ENCODE results near the gene SYNE1.
"Not testable (repeated sequence)": the region's sequence is repeated elsewhere in the genome, so short reads cannot be mapped to it uniquely, and the experiment has no call there.

The SYNE1 gene

DNA sequence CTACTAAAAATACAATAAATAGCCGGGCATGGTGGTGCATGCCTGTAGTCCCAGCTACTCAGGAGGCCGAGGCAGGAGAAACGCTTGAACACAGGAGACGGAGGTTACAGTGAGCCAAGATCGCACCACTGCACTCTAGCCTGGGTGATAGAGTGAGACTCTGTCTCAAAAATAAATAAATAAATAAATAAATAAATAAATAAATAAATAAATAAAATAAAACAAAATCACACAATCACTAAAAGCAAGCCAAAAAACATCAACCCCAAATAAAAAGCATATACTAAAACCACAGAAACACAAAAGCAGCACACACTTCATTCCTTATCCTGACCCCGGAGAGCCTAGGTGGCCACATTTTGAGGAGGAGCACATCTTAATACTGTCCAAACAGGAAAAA, 498.8 kb downstream of the SYNE1 start:
- not testable (repeated sequence) for DNase-seq (ENCODE audit: low read depth)

DNA sequence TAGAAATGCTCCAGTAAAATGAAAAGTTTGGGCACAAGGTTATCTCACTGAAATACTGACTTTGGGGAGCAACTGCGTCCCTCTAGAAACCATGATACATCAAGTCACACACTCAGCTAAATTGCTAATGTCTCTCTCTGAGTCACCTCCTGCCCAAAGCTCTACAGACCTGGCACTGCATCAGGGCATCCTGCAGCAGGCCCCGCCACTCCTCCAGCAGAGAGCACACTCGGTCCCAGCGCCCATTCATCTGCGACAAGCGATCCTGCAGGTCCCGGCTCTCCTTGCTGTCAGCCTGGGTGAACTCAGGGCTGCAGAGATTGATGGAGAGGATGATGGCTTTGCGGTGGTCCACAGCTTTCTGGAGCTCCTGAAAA, 500.7 kb downstream of the SYNE1 start:
- DNase-seq (ENCODE audit: low read depth), result no peak

DNA sequence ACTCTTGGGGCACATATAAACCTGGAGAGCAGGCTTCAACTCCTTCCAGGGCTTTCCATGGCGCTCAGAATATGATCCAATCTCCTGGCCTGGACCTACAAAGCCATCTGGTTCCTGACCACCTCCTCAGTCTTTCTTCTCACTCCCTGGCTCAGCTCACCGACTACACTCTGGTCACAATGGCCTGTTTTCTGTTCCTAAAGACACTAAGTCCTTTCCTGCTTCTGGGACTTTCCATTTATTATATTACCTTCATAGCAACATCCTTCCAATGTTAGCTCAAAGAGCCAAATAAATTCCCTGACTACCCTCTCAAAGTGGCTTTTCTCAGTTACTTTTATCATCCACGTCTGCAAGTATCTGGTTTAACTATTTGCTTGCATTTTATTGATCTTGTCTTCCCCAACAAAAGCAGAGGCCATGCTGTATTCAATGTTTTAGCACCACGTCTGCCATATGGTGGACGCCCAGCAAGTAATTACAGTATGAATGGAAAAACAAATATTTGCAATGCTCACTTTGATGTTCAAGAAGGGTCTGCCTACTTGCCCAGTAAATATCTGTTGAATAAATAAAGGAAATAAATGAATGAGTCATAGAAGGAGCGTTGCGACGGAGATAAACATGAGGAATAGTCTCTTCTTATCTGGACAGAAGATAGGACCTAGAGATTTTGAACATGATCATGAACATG, 501.3 kb downstream of the SYNE1 start:
- no peak for DNase-seq (ENCODE audit: low read depth)

DNA sequence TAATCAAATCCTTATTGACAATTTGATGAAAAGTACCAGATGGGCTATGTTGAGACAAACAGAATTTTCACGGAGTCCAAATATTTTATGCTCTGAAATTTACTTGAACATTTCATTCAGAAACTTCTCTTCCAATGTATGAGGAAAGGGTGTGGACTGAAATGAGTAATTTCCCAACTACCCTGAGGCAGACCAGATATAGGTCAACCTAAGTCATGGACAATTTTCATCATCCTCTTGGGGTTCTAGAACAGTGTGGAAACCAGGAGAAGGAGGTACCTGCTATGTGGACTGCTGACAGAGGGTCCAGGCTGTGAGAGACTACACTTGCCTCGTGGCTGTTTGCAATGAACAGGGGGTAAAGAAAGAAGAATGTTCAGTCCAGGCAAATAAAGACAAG, 506.7 kb downstream of the SYNE1 start:
- DNase-seq (ENCODE audit: low read depth), result no peak

DNA sequence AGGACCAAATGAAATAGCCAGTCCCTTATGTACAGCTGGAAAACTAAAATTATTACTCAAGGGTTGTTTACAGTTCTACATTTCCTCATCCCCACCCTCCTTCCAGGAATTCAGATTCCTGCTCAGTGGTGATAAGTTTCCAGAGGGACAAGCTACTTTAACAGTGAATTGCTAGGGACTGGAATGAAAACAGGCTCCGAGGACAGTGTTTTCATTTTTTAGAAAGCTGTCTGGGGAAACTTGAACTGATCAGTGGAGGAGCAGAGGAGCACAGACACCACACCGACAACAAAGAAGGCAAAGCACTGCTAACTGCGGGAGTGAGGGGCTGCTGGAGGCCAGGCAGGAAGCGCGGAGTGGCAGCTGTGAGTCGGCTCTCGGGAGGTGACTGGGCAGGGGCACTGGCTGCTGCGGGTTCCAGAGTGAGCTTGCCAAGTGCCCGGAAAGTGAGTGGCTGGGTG, 507.4 kb downstream of the SYNE1 start:
- no peak for DNase-seq (ENCODE audit: low read depth)

DNA sequence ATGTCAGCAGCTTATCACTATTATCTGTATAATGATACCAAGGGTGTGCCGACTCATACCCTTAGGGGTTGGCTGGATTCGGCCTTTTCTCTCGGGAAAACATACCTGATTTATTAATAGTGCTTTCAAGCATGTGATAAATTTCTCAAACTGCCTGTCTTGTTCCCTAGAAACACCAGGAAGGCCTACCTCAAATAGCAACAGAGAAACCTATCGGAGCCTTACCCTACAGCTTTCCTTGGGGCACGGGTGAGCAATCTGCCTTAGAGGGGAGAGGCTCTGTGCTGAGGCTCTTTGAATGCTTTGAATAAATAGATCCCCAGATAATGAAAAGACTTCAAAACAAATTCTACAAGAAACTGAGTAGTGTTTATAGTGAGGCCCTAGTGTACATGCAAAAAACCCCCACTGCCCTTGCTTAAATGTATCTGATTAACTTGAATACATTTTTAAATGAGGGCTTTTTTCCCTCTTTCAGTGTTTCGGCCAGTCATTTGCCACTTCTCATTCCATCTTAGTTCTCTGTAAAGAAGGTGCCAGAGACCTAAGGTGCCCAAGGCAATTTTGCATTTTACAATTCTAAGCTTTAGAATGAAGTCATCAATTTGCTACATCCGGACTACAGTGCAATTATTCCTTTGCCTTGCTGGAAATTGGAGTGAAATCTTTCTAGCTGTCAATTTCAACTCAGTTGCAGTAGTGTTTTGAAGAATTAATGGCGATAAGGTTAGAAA, 509.6 kb downstream of the SYNE1 start:
- DNase-seq (ENCODE audit: low read depth), result no peak

DNA sequence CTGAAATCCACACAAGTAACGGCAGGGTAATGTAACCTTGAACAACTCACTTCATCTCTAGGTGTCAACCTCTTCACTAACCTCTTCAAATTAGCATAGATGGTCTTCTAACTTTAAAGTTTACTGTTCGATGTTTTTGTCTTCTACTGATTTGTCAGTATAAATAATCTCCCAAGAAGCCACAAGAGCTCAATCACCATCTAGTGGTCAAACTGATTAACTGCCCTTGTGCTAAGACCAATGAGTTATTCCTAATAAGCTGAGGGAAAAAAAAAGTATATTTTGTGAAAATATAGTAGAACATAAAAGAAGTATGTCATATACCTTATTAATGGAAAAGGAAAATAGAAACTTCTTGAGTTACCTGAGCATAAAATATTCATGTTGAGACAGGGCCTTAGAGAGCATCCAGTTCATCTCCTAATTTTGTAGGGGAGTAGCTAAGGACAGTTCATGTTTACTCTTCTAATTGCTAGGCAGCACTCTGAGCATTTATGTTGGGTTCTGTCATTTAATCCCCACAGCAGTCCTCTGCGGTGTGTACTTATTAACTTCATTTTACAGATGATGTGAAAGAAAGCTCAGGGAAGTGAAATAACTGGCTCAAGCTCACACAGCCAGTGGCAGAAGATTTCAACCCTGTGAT, 512.6 kb downstream of the SYNE1 start:
- no peak for DNase-seq (ENCODE audit: low read depth)

DNA sequence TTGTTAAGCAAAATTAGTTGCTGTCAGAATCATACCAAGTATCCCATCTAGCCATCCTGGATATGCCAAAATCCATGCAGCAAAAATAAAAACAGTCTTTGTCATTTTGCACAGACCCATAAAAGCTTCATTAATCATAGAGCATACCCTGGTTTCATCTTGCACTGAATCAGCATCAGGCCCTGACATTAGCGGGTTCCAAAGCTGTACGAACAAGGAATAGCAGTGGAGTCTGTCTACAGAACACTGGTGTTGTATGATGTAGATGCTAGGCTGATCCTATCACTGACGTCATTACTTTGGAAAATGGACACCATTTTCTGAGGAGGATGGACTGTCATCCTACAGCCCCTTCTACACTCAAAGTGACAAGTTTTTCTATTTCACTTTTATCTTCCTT, 514.1 kb downstream of the SYNE1 start:
- DNase-seq (ENCODE audit: low read depth), result no peak

DNA sequence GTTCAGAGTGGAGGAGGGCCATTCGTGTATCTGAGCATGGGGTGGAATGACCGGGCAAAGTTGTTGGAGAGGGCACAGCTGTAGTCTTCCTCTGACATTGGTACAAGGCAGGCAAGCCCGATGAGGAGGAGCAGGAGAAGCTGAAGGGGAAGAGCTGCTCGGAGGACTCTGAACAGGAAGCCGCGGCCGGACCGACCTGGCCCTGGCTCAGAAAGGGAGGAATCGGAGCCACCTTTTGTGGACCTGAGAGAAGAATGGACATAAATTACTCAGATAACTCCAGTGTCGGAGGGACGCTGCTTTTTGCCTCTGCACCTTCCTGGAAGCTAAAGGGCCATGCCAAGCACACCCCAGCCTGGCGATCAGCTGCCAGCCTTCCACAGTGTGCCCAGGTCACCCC, 514.7 kb downstream of the SYNE1 start:
- DNase-seq (ENCODE audit: low read depth), result no peak

DNA sequence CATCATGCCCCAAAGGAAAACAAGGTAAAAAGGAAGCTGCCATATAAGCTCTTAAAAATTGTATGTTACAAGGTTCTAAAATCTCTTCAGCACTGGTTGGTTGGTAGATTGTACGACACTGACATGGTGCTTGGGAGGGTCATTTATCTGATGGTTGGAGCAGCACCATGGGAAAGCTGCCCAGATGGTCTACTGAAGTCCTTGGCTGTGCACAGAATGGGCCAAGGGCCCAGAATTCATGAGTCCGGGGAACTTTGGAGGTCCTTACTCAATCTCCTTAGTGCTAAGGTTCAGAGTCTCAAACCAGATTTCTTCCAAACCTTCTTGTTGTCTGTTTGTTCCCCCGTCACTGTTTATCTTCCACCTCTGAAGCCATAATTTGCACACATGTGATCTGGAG, 515.3 kb downstream of the SYNE1 start:
- DNase-seq (ENCODE audit: low read depth), result no peak

DNA sequence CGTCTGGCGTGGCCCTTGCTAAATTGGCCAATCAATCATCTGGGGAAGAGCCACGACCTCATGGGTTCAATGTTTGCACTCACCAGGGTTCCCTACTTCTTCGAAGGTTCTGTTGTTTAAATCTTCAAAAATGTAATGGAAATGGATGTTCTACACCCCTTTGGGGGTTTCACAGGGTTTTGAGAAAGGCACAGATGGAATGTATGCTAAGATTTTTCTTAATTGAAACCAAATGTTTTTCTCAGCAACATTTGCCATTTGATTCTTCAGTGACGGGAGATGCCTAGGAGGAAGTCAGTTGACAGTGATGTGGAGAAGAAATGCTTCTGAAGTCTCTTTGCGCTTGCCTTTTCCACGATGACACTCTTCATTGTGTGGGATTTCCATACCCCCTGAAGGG, 517.3 kb downstream of the SYNE1 start:
- no peak for DNase-seq (ENCODE audit: low read depth)

DNA sequence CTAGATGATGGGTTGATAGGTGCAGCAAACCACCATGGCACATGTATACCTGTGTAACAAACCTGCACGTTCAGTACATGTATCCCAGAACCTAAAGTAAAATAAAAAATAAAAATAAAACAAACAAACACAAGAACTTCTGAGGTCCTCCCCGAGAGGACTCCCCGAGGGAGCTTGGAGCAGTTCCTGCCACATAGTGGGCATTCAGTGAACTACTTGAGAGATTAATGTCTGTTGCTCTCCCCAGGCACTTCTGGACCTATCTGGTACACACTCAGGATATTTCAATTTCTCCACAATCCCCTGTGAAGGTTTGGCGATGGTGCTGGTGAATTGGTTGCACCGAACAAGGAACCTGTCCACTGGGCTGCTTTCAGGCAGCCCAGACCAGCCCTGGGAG, 518.5 kb downstream of the SYNE1 start:
- no peak for DNase-seq (ENCODE audit: low read depth)

DNA sequence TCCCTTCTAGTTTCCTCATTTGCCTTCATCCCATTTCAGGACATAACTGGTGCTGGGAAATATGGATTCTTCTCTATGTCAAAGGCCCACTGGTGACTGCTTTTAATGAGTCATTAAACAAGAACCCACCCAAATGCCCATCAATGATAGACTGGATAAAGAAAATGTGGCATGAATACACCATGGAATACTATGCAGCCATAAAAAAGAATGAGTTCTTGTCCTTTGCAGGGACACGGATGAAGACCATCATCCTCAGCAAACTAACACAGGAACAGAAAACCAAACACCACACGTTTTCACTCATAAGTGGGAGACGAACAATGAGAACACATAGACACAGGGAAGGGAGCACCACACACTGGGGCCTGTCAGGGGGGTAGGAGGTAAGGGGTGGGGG, 518.9 kb downstream of the SYNE1 start:
- DNase-seq (ENCODE audit: low read depth), result no peak

DNA sequence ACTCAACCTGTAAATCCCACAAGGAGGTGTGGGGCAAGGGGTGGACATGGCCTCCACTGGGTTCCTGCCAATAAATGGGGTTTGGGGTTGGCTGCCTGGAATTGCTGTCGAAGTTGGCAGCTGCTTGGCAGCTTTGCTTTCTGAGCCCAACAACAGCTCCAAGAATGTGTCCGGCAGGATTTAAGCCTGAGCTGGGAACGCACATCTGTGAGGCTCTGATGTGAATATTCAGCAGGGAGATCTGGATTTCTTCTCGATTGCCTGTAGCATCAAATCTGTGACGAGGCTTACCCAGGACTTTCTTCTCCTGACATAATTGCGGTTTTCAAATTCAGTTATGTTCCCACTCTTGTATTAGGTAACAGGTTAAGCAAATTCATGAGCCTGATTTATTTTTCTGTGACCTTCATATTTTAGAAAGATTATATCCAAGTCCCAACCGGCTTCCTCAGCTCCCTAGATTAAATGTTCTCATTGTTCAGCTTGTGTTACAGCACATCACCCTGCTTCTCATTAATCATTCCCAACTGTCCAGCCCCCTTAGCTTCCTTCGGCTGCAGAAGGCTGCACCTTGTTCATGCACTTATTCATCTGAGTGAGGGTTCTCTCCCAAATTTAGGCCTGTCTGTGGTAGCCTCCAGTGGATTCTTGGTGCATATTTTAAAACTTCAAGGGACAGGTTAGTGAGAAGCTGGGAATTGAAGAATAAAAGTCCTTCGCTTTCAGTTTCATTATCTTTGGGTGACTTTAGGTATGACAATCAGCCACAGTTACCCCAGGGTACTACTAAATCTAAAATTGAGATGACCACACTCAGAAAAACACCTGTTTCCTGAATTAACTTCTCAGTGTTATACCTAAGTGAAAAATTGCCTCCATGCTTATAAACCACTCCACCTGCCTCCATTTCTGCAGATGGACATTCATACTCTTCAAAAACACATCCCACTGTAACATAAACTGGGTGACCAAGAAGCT, 519.7 kb downstream of the SYNE1 start:
- DNase-seq (ENCODE audit: low read depth), result no peak

DNA sequence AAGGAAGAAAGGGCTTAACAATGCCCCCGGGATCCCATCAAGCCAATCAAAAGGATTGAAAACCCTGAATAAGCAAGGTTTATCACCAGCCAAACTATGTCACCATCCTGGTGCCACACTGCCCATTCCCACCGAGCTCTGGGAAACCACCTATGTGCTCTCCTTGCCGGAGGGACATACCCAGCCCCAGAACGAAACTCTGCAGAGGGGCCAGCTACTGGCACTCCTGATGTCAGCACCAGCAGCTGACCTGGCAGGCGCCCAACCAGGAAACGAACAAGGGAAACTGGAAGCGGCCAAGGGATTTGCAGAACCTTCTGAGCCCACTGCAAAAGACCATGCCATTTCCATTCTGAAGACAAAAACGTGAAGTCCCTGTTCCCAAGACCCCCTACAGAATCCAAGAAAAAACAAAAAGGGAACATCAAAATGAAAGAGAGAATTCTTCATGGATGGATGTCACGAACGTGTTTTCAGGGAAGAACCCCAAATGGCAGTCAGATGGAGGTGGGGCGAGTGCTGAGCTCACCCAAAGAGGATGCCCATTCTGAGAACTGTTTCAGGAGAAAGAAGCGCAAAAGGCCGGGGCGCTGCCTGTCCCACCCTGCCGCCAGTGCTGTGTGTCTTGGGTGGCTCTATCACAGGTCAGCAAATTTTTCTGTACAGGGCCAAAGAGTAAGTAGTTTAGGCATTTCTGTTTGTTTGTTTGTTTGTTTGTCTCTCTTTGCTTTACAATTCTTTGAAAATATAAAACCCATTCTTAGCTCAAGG, 524.5 kb downstream of the SYNE1 start:
- DNase-seq (ENCODE audit: low read depth), result no peak

DNA sequence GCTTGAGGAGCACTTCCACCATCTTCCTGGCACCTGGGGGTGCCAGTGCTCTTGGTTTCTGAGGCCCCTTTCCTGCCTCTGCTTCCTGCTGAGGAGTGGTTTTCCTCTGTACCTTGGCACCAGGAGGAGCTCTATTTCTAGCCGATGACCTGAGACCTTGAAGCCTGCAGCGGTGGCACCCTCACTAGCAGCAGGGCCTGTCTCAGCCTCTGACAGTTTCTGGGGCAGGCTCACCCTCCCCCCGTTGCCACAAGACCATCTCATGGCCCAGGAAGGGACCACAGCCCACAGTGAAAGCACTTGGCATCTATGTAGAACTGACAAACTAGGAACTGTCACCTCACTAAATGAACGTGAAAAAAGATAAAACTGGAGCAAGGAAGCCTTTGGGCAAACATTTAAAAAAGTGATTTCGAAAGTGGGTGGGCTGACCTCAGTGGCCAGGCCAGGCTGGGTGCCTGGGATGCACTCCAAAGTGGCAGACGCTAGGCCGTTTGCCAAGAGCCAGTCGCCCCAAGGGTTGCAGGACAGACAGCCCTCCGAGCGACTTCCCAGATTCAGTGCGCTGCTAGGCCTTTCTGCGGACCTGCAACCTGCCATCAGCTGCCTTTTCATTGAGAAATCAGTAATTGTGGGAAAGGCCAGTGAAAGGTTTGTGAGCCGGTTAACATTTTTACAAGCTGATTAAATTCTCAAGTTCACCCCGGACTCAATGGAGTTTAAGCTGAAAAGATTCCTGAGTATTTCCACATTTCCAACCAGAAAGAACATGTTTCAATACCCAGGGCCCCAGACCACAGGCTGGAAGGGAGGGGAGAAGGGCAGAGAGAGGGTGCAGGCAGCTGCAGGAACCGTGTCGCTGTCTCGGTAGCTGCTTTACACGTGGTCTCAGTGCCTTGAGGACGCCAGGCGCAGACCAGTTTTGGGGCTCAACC, 526.0 kb downstream of the SYNE1 start:
- DNase-seq (ENCODE audit: low read depth), result no peak

DNA sequence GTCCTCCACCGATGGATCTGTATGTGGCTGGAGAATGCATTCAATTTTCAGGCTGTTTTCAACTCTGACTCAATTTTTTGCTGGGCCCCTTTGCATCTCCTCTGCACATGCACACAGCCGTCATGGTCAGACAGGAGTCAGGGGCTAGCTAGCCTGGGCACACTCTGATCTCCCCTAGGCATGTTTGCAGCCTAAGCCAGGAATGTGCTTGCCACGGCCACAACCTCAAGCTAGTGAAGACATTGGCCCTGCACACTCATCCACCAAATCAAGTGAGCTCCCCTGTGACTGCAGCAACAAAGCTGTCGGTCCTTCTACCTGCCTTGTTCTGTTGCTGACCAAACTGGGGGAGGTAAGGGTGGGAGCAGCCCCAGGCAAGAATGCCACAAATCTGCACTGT, 529.2 kb downstream of the SYNE1 start:
- DNase-seq (ENCODE audit: low read depth), result no peak

DNA sequence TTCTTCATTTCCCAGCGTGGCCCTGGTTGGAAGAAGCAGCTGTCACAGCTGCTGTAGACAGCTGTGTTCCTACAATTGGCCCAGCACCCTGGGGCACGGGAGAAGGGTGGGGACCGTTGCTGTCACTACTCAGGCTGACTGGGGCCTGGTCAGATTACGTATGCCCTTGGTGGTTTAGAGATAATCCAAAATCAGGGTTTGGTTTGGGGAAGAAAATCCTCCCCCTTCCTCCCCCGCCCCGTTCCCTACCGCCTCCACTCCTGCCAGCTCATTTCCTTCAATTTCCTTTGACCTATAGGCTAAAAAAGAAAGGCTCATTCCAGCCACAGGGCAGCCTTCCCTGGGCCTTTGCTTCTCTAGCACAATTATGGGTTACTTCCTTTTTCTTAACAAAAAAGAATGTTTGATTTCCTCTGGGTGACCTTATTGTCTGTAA, 537.0 kb downstream of the SYNE1 start:
- DNase-seq (ENCODE audit: low read depth), result no peak

DNA sequence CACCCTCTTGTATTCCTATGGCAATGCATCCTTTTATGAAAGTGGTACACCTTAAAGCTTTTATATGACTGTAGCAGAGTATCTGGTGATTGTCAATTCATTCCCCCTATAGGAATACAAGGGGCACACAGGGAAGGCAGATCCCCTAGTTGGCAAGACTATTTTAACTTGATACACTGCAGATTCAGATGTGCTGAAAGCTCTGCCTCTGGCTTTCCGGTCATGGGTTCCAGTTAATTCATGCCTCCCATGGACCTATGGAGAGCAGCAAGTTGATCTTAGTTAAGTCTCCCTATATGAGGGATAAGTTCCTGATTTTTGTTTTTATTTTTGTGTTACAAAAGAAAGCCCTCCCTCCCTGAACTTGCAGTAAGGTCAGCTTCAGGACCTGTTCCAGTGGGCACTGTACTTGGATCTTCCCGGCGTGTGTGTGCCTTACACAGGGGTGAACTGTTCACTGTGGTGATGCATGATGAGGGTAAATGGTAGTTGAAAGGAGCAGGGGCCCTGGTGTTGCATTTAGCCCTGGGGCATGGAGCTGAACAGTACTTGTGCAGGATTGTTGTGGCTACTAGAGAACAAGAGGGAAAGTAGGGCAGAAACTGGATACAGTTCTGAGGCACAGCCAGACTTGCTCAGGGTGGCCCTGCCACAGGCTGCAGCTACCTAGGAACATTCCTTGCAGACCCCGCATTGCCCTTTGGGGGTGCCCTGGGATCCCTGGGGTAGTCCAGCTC, 537.5 kb downstream of the SYNE1 start:
- no peak for DNase-seq (ENCODE audit: low read depth)
